CD4-positive, alpha-beta T cell treated with Interleukin-21 for 1 hour (primary cell): ENCODE results near the gene SPPL2C.

ENCODE experiments used
- DNase-seq: peaks from one replicate; pipeline ENCODE4 v3.0.0-alpha.2; 2020

Gene SPPL2C

GRCh38 chr17:45844695-45845375 lies at the start of gene SPPL2C:
Gene SPPL2C (plus strand): TSS chr17:45844881. CDS start chr17:45844907, 26 bp downstream.
- DNase-seq = no peak

- no peak for DNase-seq
These were observed 43.9 kb upstream of the SPPL2C start for GRCh38 chr17:45800816-45801215.

GRCh38 chr17:45801421-45801820 lies 43.3 kb upstream of the SPPL2C start:
- no peak for DNase-seq

- no peak for DNase-seq
These were observed 35.8 kb upstream of the SPPL2C start for GRCh38 chr17:45808845-45809244.

GRCh38 chr17:45809499-45809898 lies 35.2 kb upstream of the SPPL2C start:
- no peak for DNase-seq

- no peak for DNase-seq
These were observed 32.6 kb upstream of the SPPL2C start for GRCh38 chr17:45812102-45812501.

GRCh38 chr17:45813048-45813725 lies 31.5 kb upstream of the SPPL2C start:
- DNase-seq = no peak

GRCh38 chr17:45814622-45815606 lies 29.8 kb upstream of the SPPL2C start:
- no peak for DNase-seq

GRCh38 chr17:45815752-45816151 lies 28.9 kb upstream of the SPPL2C start:
- DNase-seq = no peak

- DNase-seq = no peak
These were observed 26.6 kb upstream of the SPPL2C start for GRCh38 chr17:45818041-45818440.

- DNase-seq = no peak
These were observed 26.0 kb upstream of the SPPL2C start for GRCh38 chr17:45818699-45819098.

- DNase-seq = no peak
These were observed 25.0 kb upstream of the SPPL2C start for GRCh38 chr17:45819632-45820031.

- no peak for DNase-seq
These were observed 24.5 kb upstream of the SPPL2C start for GRCh38 chr17:45820052-45820780.

- DNase-seq = no peak
These were observed 23.5 kb upstream of the SPPL2C start for GRCh38 chr17:45821147-45821546.

- peak; percentile 18 for DNase-seq
These were observed 21.1 kb upstream of the SPPL2C start for GRCh38 chr17:45823598-45823997.

GRCh38 chr17:45824475-45824874 lies 20.2 kb upstream of the SPPL2C start:
- no peak for DNase-seq

- DNase-seq = no peak
These were observed 19.7 kb upstream of the SPPL2C start for GRCh38 chr17:45824901-45825492.

- DNase-seq = no peak
These were observed 18.9 kb upstream of the SPPL2C start for GRCh38 chr17:45825792-45826191.

- no peak for DNase-seq
These were observed 17.6 kb upstream of the SPPL2C start for GRCh38 chr17:45826919-45827588.

GRCh38 chr17:45828171-45828570 lies 16.5 kb upstream of the SPPL2C start:
- no peak for DNase-seq

GRCh38 chr17:45828582-45829133 lies 16.0 kb upstream of the SPPL2C start:
- DNase-seq = no peak
